NCI-H446 treated with DMSO at 0.1 percent for 48 hours (cell line): Measurements from ENCODE around the gene CHST15.
"Not testable (repeated sequence)": the region's sequence is repeated elsewhere in the genome, so short reads cannot be mapped to it uniquely, and the experiment has no call there.

Experiments
- DNase-seq: peaks from one replicate; lab custom pipeline; 2025; lab: John Stamatoyannopoulos, UW

CHST15 gene

DNA sequence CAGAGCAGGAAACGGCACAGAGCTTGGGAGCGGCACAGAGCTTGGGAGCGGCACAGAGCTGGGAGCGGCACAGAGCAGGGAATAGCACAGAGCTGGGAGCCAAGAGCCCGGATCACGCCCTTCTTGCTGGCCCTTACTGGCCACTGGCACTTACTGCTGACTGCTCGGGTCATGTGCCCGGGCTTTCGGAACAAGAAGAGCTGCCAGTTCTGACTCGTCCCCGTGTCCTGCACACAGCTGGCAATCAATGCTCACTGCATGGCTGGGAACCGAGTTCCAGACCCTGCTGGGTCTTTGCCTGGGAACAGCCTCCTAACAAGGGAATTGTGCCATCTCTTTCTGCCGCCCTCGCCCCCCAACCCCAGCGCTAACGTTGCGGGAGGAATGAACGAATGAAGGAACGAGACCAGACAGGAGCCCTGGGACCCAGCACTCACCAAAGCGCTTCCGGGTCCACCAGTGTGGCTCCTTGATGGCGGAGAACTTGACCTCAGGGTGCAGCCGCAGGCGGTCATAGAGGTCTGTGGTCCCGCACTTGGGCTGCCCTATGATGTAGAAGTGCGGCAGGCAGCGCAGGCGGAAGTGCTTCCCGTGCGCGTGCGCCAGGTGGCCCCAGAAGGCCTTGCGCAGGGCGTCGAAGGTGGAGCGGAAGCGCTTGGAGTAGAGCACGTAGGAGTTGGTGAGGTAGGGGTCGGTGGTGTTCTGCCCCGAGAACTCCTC, 49.1 kb downstream of the CHST15 start:
- no peak for DNase-seq

DNA sequence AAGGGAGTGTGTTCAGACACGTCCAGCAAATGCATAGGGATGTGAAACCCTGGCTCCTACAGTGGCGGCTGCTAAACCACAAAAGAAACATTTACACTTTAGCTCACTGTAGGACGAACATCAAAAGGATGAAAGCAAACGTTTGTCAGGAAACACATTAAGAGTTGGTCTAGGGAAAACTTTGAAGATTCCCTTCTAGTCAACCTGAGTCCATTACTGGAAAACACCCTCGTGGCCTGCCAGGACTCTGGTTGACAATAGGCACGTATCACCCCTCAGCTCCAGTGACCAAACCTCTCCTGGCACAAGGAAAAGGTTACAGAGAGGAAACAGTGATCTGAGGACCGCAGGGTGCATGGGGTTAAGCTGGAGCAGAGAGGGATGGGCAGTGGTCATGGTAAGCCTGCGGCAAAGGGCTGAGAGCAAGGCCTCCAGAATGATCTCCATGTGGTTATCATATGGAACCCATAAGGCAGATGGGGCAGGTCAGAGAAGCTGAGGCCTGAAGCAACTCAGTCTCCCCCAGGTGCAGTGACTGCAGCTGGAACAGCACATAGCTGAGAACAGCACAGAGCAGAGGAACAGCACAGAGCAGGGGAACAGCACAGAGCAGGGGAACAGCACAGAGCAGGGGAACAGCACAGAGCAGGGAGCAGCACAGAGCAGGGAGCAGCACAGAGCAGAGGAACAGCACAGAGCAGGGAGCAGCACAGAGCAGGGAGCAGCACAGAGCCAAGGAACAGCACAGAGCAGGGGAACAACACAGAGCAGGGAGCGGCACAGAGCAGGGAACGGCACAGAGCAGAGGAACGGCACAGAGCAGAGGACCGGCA, 49.9 kb downstream of the CHST15 start:
- DNase-seq, result no peak

DNA sequence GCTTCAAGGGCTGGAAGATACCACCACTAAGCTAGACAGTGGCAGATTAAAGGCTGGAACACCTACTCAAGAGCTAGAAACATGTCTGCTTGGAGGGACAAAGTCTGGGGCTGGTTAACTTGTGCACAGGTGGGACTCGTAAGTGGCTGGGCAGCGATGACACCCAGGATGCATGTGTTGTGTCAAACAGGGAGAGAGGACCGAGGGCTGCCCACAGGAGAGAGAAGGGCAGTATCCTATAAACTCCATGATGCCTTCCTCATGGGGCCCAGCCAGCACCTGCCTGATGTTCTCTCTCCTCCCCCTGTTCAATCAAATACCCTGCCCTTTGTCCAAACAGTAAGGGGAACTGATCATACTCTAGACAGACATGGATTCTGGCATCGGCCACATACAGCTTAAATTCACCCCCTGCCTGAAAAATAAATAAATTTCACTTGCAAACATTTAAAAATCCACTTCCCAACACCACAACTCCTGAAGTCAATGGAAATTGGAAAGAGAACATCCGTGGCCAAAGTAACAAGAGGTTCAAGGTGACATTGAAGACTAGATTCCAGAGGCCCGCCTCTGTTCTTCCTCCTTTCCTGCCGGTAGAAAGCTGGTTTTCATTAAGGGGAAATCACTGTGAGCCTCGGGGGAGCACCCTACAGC, 50.6 kb downstream of the CHST15 start:
- no peak for DNase-seq

DNA sequence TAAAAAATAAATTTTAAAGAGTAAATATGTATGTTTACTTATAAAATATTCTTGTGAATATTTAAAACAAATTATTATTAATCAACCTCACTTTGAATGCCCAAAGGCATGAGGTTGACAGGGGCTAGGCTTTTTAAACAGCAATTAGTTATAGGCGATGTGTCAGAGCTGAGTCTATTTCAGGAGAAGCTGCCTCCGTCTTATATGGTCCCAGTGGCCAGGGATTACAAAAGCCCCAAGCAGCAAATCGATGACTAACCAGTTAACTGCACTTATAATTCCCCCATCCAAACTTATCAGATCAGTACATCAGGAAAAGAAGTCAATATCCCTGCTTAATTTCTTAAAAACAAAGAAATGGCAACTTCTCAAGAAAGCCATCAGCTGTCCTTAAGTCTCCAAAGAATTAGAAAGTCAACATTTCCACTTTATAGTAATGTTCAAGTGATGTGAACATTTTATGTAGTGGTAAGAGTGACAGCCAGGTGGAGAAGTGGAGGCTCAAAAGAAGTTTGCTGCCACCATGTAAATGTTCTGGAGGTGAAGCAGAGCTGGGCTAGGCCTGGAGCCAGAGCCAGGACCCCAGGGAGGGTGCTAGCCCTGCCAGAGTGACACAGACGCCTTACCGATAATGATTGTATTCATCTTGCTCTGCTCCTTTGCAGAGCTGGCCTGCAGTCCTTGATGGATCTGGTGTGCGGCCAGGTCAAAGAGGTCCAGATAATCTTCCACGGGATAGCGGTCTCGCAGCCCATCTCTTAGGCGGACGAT, 51.5 kb downstream of the CHST15 start:
- no peak for DNase-seq

DNA sequence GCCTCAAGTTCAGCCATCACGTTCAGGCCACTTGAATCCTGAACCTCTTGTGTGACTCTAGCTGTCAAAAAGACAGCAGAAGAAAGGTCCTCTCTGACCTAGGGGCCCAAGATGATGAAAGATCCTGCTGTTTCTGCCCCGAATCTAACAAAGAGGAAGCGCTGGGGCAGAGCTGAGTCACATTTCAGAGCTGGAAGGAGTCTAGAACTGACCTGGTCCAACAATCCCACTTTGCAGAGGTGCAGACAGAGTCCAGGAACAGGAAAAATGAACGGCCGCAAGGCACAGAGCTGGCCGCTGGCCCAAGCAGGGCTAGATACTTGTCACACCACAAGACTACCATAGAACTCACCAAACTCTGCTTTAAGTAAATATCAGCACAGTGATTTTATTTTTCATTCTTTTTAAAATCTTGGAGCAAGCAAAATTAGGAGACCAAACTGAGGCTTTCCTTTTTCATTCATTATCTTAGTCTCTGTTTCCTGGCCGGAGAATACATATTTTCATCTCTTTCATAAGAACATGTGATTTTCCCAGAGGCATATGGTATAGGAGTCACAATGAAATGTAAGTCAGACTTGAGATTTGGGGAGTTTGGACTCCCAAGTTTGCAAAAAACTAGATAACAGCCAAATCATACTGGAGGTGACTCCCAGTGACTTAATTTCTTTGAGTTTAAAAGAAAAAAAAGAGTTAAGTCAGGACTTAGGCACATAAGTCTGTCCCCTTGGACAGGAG, 52.8 kb downstream of the CHST15 start:
- DNase-seq, result no peak

DNA sequence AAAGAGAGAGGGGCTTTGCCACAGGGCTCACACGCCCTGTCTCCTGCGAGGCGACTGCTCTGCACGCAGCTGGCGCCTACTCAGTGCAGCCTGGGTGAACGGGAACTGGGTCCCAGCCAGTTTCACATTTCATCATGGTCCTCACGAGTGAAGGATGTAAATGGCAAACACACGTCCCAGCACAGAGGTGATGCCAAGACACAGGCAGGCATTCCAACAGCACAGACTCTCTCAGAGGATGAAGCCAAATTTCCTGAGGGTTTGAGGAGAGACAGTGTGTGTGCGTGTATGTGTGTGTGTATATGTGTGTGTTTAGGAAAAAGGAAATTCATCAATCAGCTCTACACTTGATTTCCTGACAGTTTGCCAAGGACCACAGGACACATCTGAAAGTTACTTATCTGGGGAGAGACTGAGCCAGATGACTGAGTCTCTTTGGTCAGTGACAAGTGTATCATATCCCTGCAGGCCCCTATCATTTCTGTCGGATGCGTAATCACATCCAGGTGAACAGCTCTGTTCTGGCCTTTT, 53.9 kb downstream of the CHST15 start:
- no peak for DNase-seq

DNA sequence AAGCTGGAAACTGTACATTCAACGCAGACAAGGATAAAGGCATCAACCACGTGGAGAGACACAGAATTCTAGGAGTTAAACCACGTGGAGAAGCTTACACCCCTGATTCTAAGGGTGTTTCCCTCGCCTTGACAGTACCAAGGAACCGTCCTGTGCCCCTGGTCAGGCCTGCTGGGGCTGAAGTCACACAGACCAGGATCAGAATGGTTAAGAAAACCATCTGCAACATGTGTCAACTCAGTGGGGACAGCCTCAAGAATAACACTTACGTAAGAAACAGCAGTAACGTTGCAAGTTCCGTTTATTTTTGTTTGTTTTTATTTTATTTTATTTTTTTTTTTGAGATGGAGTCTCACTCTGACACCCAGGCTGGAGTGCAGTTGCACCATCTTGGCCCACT, 55.6 kb downstream of the CHST15 start:
- DNase-seq, result no peak

DNA sequence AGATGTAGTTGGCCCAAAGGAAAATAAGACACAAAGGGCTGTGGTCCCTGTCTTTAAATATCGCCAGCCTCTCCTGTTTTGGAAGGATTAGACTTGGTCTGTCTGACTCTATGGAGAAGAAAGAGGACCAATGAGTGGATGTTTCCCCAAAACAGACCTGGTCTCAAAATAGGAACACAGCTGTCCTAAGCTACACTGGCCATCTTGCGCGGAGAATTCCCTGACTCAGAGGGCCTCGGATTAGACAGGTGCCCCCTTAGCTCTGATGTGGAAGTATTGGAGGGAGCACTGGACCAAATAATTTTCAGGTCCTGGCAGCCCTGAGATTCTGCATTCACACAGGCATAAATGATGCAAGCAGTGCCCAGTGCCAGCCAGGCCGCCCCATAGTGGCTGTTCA, 56.1 kb downstream of the CHST15 start:
- DNase-seq, result no peak

DNA sequence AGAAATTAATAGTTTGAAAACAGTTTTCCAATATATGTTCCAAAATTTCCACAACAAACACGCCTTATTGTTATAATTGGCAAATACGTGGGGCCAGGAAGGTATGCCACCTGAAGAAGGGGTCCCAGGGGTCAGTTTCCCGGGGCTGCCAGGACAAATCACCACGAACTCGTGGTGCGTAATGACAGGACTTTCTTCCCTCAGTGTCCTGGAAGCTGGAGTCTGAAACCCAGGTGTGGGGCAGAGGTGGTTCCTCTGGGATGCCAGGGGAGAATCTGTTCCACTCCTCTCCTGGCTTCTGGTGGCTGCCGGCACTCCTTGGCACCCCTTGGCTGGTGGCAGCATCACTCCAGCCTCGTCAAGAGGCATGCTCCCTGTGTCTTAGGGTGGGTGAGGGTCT, 56.7 kb downstream of the CHST15 start:
- DNase-seq, result no peak

DNA sequence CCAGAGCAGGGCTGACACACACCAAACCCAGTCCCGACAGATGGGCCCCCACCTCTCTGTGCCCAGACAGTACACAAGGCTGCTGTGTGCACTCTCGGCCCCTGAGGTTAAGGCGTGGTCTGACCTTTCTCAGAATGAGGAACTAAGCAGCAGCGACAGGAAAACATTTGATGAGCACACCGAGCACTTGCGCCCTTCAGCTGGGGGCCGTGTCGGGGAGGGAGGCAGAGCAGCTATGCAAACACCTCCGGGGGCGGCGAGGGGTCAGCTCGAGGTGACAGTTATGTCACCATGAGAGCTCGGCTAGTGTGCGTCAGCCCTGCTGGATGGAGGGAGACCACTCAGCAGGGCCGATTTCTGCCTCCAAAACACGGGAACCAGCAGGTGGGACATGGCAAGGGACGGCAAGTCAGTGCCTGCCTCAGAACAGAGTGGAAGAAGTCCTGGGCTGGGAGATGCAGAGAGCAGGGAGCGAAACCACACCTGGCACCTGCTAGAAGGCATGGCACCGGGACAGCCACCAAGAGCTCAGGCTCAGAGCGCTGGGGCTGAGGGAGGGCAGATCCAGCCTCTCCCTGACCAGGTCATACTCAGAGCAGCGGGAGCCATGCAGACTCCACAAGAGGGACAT, 57.4 kb downstream of the CHST15 start:
- DNase-seq, result no peak

DNA sequence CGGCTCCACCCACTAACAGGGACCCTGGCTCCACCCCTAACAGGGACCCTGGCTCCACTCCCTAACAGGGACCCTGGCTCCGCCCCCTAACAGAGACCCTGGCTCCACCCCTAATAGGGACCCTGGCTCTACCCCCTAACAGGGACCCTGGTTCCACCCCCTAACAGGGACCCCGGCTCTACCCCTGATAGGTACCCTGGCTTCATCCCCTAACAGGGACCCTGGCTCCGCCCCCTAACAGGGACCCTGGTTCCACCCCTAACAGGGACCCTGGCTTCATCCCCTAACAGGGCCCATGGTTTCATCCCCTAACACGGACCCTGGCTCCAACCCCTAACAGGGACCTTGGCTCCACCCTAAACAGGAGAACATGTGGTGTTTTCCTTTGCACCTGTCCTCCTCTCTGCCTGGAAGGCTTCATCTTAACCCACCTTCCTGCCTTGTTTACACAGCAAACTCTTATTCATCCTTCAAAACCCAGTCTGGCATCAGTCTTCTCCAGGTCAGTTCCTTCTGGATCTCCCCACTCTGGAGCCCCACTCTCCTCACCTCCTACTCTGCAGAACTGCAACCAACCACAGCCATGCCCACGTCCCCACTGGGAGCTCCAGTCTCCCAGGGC, 58.0 kb downstream of the CHST15 start:
- DNase-seq, result no peak

DNA sequence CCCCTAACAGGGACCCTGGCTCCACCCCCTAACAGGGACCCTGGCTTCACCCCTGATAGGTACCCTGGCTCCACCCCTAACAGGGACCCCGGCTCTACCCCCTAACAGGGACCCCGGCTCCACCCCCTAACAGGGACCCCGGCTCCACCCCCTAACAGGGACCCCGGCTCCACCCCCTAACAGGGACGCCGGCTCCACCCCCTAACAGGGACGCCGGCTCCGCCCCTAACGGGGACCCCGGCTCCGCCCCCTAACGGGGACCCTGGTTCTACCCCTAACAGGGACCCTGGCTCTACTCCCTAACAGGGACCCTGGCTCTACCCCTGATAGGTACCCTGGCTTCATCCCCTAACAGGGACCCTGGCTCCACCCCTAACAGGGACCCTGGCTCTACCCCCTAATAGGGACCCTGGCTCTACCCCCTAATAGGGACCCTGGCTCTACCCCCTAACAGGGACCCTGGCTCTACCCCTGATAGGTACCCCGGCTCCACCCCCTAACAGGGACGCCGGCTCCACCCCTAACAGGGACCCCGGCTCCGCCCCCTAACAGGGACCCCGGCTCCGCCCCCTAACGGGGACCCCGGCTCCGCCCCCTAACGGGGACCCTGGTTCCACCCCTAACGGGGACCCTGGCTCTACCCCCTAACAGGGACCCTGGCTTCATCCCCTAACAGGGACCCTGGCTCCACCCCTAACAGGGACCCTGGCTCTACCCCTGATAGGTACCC, 58.7 kb downstream of the CHST15 start:
- not testable (repeated sequence) for DNase-seq

DNA sequence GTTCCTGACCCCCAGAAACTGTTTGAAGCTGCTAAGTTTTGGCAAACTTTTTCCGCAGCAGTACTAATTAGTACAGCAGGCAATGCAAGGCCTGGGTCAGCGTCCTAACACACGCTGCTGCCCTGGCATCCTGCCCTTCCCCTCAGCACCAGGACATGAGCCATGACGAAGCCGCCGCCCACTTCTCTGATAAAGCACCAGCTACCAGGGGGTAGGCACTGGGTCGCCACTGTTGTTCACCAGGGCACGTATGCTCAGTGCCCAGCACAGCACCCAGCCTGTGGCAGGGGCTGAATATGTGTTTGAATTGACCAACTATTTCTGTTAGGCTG, 59.5 kb downstream of the CHST15 start:
- DNase-seq, result no peak

DNA sequence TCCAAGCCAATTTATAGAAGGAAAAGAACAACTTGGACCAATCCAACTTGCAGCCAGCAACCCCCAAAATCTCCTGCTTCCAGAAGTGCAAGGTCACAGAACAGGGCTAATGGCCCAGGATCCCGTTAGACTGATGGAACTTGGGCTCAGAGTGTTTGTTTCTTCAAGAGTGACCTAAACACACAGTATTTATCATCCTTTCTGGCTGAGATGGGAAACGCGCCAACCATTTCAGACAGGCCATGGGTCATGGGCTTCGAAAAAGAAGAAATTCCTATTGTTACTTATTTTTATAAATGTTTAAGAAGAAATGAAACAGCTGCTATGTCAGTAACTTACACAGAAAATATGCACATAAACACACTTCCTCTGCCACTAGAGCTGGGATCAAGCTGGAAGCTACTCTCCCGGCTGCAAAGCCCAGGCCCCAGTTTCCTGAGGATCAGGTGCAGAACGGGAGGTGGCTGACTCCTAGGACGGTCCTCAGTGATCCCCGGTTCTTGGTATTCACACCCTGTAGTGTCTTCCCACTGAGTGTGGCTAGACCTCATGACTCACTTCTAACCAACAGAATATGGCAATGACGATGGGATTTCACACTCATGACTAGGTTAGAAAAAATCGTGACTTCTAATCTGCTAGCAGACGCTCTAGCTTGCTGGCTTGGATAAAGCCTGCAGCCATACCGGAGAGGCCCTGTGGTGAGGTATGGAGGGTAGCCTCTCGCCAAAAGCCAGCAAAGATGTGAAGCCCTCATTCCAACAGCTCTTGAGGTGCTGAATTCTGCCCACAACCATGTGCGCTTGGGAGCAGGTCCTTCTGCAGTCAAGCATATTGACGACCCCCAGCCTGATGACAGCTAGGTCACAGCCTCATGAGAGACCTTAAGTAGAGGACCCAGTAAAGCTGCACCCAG, 60.2 kb downstream of the CHST15 start:
- no peak for DNase-seq

DNA sequence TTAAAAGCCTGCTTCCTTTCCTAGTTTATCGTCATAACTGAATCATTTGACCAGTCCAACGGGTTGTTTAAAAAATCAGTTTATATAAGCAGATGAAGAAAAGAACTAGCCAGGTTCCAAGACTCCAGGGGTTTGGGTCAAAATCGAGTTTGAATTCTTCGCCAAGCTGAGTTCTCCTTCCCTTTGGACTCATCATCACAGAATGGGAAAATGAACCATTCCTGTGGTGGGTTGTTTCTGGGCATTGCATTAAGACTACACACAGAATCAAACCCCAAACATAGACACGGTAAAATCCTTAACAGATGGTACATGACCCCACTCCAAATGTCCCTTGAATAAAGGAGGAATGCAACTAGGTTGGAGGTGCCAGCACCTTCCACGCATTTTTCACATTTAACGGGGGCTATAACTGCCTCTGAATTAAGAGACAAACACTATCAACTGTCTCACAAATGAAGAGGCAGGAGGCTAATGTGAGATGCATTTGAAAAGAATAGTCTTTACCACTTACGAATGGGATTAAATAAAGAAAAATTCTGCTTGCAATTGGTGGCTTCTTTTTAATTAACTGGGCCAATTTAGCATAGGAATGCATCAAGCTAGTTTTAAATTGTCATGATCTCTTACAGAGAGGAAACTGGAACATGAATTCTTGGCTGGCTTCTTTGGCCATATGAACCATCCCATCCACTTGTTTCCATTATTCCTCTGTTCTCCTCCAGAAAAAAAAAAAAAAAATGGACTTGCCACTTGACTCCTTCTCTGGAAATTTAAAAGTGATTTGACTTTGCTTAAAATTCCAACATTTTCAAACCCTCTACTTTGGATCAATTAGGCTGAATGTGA, 61.1 kb downstream of the CHST15 start:
- no peak for DNase-seq

DNA sequence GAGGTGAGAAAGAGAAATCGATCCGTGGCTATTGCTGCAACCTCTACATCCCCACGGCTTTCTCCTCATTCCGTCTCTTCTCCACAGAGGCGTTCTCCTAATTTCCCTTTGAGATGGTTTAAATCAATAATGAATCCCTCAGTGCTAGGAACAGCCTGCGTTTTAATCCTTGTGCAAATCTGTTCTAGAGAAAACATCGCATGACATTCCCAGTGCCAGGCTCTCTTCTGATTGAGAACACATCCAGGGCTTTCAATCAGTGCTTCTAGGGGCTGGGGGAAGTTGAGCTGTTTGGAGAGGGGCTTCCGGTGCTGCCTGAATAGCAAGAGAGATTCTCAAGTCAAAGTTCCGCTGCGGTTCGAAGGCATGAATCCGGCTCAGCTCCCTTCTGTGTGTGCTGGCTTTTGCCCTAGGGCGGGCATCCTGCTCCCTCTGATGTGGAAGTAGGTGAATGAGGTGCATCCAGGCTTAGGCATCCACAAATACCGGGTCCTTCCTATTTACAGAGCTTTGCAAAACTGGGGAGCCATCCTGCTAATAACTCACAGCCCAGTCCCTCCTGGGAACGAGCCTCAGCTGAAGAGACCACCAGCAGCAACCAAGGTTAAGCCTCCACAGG, 62.8 kb downstream of the CHST15 start:
- no peak for DNase-seq

DNA sequence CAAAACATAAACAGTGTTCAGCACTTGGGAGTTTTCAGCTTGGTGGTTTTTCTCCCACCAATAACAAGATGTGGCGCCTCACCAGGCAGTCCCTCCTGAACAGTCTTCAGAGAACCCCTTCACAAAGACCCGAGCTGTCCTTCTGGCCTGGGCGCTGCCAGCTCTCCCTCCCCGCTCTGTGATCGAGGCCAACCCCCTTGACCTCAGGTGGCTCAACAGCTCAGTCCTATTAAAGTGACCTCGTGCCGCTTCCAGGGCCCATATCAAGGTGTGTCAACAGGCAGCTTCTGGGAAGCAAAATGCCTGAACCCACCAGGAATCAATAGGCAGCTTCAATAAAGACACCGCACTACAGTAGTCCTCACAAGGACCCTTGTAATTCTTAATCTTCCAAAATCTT, 63.3 kb downstream of the CHST15 start:
- DNase-seq, result no peak
